AG09309 (cell line): ENCODE data around the gene STX17.
"Not testable (repeated sequence)": the region's sequence is repeated elsewhere in the genome, so short reads cannot be mapped to it uniquely, and the experiment has no call there.

Source experiments
- DNase-seq: peaks from one replicate; pipeline ENCODE4 v3.0.0-alpha.2; 2010; ENCODE audit warnings: low read depth
- H3K4me3 ChIP-seq: 2 replicates; pipeline ENCODE4 v1.5.1; 2011; ENCODE audit warnings: mild to moderate bottlenecking, low read depth, low read length, moderate library complexity; ENCODE audit not compliant: control insufficient read depth
- CTCF ChIP-seq: IDR thresholded peaks from 2 replicates; pipeline ENCODE4 v1.5.1; 2011; ENCODE audit warnings: mild to moderate bottlenecking, low read depth, low read length, inconsistent platforms; ENCODE audit not compliant: insufficient read depth, control insufficient read depth; ENCODE audit errors: missing control alignments

STX17 gene

GRCh38 chr9:99977033-99977792, 70.8 kb downstream of the STX17 start:
- no peak for TF ChIP-seq CTCF
- no peak for DNase-seq
- H3K4me3 ChIP-seq: no peak overlapping the region

DNA sequence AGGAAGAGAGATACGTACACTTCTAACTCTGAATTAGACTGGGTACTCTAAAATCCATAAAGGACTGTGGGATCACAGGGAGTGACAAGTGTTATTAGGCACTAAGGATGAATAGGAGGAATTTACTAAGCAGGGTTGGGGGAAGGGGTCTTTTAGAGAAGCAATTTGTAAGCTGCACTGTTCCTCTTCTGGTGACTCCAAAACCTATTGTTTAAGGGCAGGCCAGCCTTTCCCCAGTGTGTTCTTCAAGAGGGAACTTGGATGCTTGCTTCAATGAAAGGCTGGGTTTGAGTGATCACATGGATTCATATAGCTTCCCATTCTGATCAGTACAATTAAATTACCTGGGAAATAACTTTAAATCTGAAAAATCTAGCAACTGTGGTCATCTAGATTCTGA, 71.8 kb downstream of the STX17 start:
- no peak for DNase-seq
- no peak for TF ChIP-seq CTCF
- H3K4me3 ChIP-seq: no peak overlapping the region

DNA sequence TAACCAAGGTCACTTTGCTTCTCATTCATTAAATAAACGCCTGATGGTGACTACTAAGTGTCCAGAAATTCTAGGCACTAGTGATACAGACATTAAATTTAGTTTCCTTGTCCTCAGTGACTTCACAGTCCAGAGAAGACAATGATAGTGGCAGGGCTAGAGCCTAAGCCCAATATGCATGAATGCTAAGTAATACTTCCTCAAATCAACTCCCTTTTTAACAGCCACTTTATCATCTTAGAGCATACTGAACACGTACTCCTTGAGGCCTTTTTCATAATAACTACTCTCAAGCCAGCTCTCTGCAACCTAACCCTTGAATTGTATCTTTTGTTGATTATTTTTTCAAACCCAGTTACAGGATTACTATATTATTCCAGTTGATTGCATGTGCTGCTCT, 74.1 kb downstream of the STX17 start:
- H3K4me3 ChIP-seq: no peak overlapping the region
- DNase-seq: no peak

DNA sequence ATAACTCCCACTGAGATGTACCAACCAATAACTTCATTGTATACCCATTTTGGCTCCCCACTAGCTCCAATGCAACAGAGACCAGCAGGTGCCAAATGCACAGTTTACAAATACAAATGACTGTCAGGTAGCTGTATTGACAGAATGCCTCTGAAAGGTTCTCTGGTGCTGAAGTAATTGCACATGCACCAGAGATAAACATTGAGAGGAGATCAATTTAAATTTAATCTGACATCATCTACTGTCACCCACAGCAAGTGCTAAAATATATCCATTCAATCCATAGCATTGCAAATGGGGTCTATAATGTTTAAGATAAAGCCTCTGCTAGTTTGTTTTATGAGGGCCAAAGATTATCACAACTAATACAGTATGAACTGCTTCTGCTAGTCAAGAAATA, 80.2 kb downstream of the STX17 start:
- TF ChIP-seq CTCF: no peak
- DNase-seq: no peak
- no peak overlapping the region for H3K4me3 ChIP-seq

More for the DNA sequence above, 74.1 kb downstream of the STX17 start:
- TF ChIP-seq CTCF: no peak

DNA sequence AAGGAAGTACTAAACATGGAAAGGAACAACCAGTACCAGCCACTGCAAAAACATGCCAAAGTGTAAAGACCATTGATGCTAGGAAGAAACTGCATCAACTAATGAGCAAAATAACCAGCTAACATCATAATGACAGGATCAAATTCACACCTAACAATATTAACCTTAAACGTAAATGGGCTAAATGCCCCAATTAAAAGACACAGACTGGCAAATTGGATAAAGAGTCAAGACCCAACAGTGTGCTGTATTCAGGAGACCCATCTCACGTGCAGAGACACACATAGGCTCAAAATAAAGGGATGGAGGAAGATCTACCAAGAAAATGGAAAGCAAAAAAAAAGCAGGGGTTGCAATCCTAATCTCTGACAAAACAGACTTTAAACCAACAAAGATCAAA, 84.1 kb downstream of the STX17 start:
- H3K4me3 ChIP-seq, DNase-seq: not testable (repeated sequence)

DNA sequence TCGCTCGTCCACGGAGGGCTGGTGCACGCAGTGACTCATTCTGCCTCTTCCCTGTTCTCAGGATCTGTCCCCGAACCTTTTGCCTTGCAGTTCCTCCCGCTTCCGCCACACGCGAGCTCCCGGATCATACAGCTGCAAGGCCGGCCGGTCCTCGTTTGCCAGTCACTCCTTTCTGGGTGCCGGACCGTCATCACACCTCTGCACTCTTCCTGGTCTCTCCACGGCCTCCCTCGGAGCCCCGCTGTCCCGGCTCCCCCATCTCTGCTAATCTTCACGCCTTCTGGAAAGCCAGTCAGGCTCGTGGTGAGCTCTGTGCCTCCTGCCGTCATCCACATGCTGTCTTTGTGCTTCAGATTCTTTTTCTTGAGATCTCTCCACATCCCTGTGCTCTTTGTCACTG, 91.8 kb downstream of the STX17 start:
- no peak for TF ChIP-seq CTCF
- H3K4me3 ChIP-seq: no peak overlapping the region
- no peak for DNase-seq

GRCh38 chr9:99998866-99999265, 92.4 kb downstream of the STX17 start:
- DNase-seq: no peak
- TF ChIP-seq CTCF: no peak

More at GRCh38 chr9:99998866-99999265, 92.4 kb downstream of the STX17 start:
- H3K4me3 ChIP-seq: no peak overlapping the region
